RWPE2 (cell line): ENCODE measurements around the gene STARD13.

ENCODE experiments used
- ATAC-seq: fragments of 200-7000 bp; cut with Tn5 transposase; 3 replicates; pipeline ENCODE4 v1.9.1; 2021; ENCODE audit warnings: low read depth
- DNase-seq: peaks from one replicate; pipeline ENCODE4 v3.0.0-alpha.2; 2020; ENCODE audit warnings: low spot score
- H3K27ac ChIP-seq: fragments of 450-650 bp; 2 replicates; pipeline ENCODE4 v1.5.1; 2017; ENCODE audit warnings: mild to moderate bottlenecking; ENCODE audit not compliant: poor library complexity, severe bottlenecking
- H3K27me3 ChIP-seq: fragments of 250-450 bp; sonication (Bioruptor Pico); 2 replicates; pipeline ENCODE4 v1.5.1; 2021; ENCODE audit warnings: mild to moderate bottlenecking, moderate library complexity; ENCODE audit not compliant: insufficient read depth, poor library complexity, severe bottlenecking
- H3K36me3 ChIP-seq: fragments of 250-450 bp; sonication (Bioruptor Pico); 2 replicates; pipeline ENCODE4 v1.5.1; 2020; ENCODE audit warnings: low read depth, mild to moderate bottlenecking, moderate library complexity
- H3K4me1 ChIP-seq: fragments of 250-450 bp; sonication (Bioruptor Pico); 2 replicates; pipeline ENCODE4 v1.5.1; 2021; ENCODE audit warnings: mild to moderate bottlenecking, moderate library complexity; ENCODE audit not compliant: insufficient read depth, poor library complexity, severe bottlenecking
- H3K4me3 ChIP-seq: fragments of 250-450 bp; sonication (Bioruptor Pico); 2 replicates; pipeline ENCODE4 v1.5.1; 2021; ENCODE audit warnings: mild to moderate bottlenecking, moderate library complexity; ENCODE audit not compliant: severe bottlenecking
- H3K9me3 ChIP-seq: fragments of 250-450 bp; sonication (Bioruptor Pico); 2 replicates; pipeline ENCODE4 v1.5.1; 2021; ENCODE audit warnings: mild to moderate bottlenecking, moderate library complexity; ENCODE audit not compliant: severe bottlenecking
- CTCF ChIP-seq: fragments of 450-650 bp; IDR thresholded peaks from one replicate; pipeline ENCODE4 v1.5.1; 2017; ENCODE audit warnings: mild to moderate bottlenecking, moderate library complexity; ENCODE audit not compliant: poor library complexity, severe bottlenecking

Gene STARD13

GRCh38 chr13:33296793-33297425 lies 11.4 kb upstream of the STARD13 start:
- no peaks in the 10 kb centered on the region for H3K36me3 ChIP-seq
- H3K27ac ChIP-seq: no peak overlapping the region
- TF ChIP-seq CTCF: no peak
- ATAC-seq: no peak; the same call in 2 of the 3 replicates
- DNase-seq: no peak
- H3K4me3 ChIP-seq: no peak overlapping the region
- no peaks in the 10 kb centered on the region for H3K9me3 ChIP-seq
- H3K27me3 ChIP-seq: no peaks in the 10 kb centered on the region
- H3K4me1 ChIP-seq: peaks cover 2% of the 10 kb centered on the region

DNA sequence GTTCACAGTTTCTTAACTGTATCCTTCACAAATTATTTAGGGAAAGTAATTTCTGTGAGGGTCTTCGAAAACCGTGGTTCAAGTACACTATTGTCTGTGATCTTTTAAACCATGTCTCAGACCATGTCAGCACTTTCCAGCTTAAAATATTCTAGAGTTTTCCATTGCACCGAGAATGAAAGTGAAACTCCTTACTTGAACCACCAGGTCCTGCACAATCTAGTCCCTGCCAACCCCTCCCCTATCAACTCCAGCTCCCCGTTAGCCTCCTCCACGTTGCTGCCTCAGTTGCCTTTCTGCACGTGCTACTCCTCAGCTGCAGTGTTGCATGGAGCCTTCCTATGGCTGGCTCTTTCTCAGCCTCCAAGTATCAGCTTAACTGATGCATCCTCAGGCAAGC lies 7.2 kb upstream of the STARD13 start:
- ATAC-seq (no peak), DNase-seq (no peak)
- no peaks in the 10 kb centered on the region for H3K27me3 ChIP-seq
- peaks cover 2% of the 10 kb centered on the region for H3K4me1 ChIP-seq
- TF ChIP-seq CTCF: no peak
- no peaks in the 10 kb centered on the region for H3K9me3 ChIP-seq
- H3K4me3 ChIP-seq: no peak overlapping the region
- no peaks in the 10 kb centered on the region for H3K36me3 ChIP-seq
- H3K27ac ChIP-seq: no peak overlapping the region

DNA sequence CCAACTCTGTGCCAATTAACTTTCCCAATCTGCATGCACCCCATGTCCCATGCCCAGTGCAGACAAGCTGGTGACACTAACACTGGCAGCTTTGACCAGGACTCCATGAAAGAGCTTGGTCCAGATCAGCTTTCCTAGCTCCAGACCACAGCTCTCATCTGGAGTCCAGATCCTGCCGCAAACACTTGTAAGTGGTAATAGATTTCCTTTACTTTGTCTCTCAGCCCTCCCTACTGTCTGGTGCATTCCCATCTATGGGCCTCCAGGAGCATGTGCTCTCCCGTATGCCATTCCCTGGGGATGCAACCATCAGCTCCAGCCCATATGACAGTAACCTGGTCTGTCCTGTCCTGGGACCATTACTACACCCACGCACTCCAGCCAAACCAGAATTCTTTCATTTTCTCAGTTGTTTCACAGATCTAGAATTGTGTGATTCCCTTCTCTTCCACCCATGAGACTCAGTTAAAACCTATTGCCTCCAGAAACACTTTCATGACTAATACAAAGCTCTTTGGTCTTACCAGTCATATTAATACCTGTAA lies 4.9 kb upstream of the STARD13 start:
- Histone ChIP-seq H3K9me3 (no peaks in the 10 kb centered on the region), H3K4me3 (no peak overlapping the region), H3K27ac (no peak overlapping the region), H3K27me3 (no peaks in the 10 kb centered on the region), H3K4me1 (no peaks in the 10 kb centered on the region), H3K36me3 (no peaks in the 10 kb centered on the region)
- no peak for DNase-seq
- ATAC-seq: no peak
- no peak for TF ChIP-seq CTCF

- no peak for DNase-seq
- ATAC-seq: no peak
- H3K27ac ChIP-seq: no peak overlapping the region
- no peaks in the 10 kb centered on the region for H3K27me3 ChIP-seq
- no peaks in the 10 kb centered on the region for H3K4me1 ChIP-seq
- TF ChIP-seq CTCF: no peak
- H3K9me3 ChIP-seq: no peaks in the 10 kb centered on the region
- H3K36me3 ChIP-seq: no peaks in the 10 kb centered on the region
- no peak overlapping the region for H3K4me3 ChIP-seq
Measured at GRCh38 chr13:33289966-33290365, 4.4 kb upstream of the STARD13 start.
